Stimulated activated CD4-positive, alpha-beta T cell treated with anti-CD3 and anti-CD28 coated beads, Interleukin-2, amount 100 ng/mL, for 48 hours (primary cell): ENCODE data around the gene NDST4.

Experiments
- DNase-seq, 2 donors: peaks; one replicate each; pipeline ENCODE4 v3.0.0-alpha.2; 2020

NDST4 gene

DNA sequence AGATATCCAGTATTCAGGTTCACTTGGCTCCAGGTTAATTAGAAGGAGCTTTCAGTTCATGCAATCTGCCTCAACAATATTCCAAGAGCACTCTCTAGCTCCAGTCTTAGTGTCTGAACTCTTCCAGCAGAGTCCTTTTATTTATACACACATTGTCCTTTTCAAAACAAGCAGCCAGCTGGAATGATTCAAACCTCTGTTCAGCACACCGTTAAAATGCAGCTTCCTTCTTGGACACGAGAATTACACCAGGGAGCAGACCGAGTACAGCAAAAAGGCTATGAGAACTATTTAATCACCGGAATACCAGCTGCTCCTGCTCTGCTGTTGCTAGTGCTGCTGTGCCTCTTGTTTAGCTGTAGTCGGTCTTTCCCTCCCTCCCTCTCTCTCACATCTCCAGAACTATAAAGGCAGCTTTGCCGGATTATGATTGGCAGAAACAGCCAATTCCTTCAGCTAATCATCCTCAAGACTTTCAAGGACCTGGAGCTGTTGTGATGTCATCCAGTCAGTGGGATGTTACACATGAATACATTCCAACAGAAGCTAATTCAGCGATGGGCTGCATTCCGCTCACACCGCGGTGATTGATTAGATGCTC is at the start of gene NDST4:
TSS of gene NDST4 (minus strand) at position 115 of the 601 bp plus-strand sequence. CDS start 36,584 bp downstream, outside the sequence.
- DNase-seq = no peak

GRCh38 chr4:115159141-115159540 is 45.7 kb upstream of the NDST4 start:
- DNase-seq = no peak

DNA sequence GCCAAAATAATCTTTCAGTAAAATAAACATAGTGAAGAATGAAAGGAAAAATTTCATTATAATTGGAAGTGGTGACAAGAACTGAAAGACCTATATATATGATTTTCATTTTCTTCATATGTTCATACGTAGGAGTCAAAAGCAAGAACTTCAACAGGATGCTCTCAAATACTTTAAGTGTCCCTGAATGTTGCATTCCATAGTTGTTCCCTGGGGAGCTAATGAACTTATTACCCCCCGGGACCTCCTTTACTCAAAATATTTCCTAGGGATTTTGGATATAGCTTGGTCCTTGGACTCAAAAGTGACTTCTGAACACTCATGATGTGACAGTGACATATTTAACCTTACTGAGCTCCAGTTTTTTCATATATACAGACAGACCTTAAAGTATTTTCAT is 44.9 kb upstream of the NDST4 start:
- no peak for DNase-seq

DNA sequence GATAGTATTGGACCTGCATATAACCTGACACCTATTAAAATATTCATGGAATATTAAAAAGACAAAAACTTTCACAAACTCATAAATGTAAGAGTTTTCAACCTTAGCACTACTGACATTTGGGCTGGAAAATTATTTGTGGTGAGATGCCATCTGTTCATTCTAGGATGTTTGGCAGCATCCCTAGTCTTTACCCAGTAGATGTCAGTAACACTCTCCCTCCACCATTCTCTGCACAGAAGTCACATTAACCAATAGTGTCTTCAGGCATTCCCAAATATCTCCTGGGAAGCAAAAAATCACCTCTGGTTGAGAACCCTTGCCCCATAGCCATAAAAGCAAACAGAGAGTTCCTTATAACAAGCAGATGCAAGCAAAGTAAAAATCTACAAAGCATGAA is 41.4 kb upstream of the NDST4 start:
- no peak for DNase-seq

- DNase-seq = no peak
Measured at GRCh38 chr4:115152965-115153364, 39.5 kb upstream of the NDST4 start.

DNA sequence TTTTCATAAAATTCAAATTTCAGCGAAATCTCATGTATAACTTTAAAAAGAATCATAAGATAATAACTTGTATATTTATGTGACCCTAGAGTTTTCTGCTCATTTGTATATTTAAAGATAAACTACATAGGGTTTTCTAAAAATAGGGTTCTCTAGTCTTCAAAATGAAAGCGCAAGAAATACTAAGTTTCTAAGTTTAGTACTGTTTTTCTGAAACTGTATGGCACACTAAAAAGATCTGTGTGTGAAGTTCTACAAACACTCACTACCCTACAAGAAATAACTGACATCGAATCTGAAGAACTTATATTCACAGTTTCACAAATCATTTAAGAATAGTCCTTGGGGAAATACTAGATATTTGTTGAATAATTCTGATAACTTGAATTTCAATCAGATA is 38.7 kb upstream of the NDST4 start:
- DNase-seq = no peak

- DNase-seq = no peak
Measured at GRCh38 chr4:115149106-115149505, 35.7 kb upstream of the NDST4 start.

GRCh38 chr4:115145393-115146160 is 32.2 kb upstream of the NDST4 start:
- DNase-seq = no peak

DNA sequence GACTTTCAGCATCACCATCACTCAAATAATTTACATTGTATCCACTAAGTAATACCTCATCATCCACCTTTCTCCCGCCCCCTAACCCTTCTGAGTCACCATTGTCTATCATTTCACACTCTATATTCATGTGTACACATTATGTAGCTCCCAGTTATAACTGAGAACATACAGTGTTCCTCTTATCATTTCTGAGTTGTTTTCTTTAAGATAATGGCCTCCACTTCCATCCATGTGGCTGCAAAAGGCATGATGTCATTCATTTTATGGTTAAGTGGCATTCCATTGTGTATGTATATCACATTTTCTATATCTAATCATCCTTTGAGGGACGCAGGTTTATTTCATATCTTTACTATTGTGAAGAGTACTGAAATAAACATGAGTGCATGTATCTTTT is 14.6 kb upstream of the NDST4 start:
- DNase-seq = no peak

DNA sequence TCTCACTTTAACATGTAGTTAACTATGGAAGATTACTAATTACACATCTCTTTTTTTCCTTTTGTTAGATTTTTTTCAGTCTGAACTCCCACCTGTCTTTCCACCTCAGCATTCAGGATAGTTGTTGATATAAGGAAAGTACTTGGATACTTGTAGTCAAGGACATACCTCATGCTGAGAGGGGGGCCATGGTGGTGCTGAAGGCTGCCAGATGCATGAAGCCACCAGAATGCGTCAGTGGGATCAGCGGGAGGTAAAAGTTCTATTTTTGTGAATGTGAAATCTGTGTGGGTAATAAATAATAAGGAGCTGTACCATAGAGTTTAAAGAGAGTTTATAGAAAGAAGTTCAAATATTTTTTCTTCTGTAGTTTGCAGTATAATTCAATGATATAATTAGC is 13.1 kb upstream of the NDST4 start:
- DNase-seq = no peak

GRCh38 chr4:115121351-115122043 is 8.1 kb upstream of the NDST4 start:
- DNase-seq = no peak

GRCh38 chr4:115119804-115120352 is 6.5 kb upstream of the NDST4 start:
- DNase-seq = no peak

DNA sequence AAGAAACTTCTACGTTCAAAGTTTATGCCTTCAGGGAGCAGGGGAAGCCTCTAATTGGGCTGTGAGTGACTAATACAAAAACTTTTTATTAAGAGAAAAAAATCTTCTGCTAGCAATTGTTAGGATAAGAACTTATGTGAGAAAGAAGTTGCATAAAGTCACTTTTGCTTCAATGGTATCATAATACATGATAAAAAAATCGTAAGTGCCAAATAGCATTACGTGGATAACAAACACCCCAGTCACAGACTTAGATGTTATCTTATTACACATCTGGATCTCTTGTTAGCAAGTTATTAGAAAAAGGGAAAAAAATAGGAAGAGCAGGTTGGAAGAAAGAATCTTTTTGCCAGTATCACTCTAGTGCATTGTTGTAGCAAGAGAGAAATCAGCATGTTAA is 4.2 kb upstream of the NDST4 start:
- DNase-seq = no peak

DNA sequence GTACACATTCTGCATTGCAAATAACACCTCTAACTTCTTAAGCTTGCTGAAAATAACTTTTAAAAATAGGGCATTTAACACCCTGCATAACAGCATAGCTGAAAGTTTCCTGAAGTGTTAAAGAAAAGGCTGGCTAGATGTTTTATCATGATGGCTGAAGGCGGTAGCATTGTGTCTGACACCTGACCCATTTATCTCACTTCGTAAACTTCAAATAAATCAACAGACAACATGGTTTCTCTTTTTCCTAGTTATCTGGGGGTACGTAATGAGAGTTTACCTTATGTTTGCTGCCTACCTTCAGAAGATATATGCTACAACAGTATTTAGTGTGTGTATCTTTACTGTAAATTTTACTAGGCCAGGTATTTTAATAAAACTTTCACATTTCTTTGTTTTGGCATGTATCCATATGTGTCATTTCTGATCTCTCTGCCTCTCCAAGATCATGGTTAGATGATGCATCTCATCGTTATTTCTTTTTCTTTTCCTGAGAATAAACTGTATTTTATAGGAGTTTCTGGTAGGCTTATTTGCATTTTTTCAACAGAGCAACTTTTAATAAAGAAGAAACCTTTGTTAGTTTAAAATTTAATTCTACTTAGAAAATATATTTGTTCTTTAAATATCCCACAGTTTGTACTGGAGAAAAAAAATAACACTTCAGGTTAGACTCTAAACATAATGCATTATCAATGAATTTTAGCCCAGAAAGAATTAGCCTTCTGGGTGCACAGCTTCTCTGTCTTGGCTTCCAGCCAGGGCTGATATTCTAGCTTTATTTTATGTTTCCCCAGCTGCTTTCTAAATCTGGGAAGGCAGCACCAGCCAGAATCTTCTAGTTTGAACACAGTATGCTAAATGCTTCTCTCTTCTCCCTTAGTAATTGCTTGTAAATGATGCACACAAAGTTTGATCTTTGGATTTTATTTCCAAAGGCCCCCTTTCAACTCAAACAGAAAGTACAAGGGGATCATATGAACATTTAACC is 2.9 kb downstream of the NDST4 start:
- no peak for DNase-seq

DNA sequence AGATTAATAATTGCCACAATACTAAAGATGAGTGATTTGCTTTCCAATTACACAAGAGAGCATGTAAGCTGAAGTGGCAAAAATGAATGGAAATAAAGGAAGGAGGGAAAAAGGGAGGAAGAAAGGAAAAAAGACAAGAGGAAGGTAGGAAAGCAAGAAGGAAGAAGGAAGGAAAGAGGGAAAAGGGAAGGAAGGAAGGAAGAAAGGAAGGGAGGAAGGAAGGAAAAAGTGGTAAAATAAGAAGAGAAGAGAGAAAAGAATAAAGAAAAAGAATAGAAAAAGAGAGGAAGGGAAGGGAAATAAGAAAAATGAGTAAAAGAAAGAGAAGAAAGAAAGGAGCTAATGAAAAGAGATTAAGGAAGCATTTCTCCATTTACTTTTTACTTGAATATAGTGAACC is 4.6 kb downstream of the NDST4 start:
- no peak for DNase-seq

GRCh38 chr4:115107411-115107810 is 6.0 kb downstream of the NDST4 start:
- no peak for DNase-seq

DNA sequence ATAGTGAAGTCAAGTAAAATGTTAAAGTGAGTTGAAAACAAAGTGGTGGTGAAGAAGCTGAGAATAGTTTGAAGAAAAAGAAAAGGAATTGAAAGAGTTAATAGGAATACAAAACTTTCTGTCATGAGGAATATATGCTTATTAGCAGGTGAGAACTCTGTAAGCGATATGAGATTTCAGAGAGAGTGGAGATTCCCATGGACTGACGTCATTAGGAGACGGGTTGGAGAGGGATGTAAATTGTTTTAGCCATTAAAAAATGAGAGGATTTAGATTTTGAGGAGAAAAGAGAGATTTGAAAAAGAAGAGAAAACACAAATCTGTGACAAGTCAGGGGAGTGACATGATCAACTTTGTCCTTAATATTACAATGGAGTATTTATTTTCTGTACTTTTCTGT is 11.7 kb downstream of the NDST4 start:
- no peak for DNase-seq

DNA sequence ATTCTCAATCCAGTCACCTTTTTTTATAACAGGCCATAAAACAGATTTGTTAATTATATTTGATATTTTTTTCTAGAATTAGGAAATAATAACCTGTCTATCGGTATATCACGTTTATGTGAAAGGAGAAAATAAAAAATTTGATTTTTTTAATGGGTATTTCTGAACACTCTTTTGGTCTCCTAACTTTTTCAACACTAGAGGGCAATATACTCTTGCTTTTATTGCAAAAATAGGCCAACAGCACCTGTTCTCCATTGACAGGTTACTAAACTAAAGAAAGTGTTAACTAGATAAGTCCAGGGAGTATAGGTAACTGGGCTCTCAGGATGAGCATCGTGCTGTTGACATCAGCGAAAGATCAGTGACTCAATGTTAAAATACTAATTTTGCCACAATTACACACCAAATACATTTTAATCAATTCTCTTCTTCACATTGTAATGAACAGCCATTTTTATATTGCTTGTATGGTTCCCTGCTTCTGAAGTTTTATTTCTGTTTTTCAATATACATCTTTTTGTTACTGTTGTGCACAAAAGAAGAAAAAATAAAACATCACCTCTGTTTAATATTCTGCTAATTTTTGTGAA is 22.8 kb downstream of the NDST4 start:
- no peak for DNase-seq

GRCh38 chr4:115082633-115083032 is 30.8 kb downstream of the NDST4 start:
- no peak for DNase-seq

DNA sequence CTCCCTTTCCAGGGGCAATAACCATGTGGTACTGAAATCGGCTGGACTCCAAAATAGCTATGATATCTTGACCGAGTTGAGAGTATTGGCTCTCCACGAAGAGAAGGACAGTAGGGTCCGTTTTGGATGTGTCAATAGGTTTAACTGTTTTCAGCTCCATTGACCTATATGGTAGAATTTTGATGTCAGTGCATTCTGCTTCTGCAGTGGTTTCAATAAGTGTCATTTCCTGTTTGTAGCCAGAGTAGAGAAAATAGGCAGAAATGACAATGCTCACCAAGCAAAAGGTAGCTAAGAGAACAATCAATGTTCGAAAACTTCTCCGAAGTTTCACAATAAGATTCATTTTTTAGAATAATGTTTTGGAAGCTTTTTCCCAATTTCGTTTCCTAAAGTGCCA is 36.7 kb downstream of the NDST4 start:
- DNase-seq = no peak

- no peak for DNase-seq
Measured at GRCh38 chr4:115058533-115058932, 54.9 kb downstream of the NDST4 start.

GRCh38 chr4:115054836-115055235 is 58.6 kb downstream of the NDST4 start:
- DNase-seq = no peak
